A549 (cell line): ENCODE data around the gene KANK2. TPM values are rescaled to one million over a fixed set of nuclear protein-coding genes. Genes with fewer than 3 reads are reported as not detected.

Experiments used
- ATAC-seq, 2 experiments: fragments of 200-7000 bp in 1 of 2; fragments of >200 bp in 1 of 2; cut with Nextera tagmentation in 1 of 2; cut with Tn5 transposase in 1 of 2; 3 replicates each; pipeline versions ENCODE4 v1.8.0 to v1.9.1; 2018 to 2020; ENCODE audit warnings: mild to moderate bottlenecking in 1 of 2, moderate library complexity in 1 of 2
- CTCF ChIA-PET: fragments of 300-600 bp; sonication (Branson Sonifier 250); formaldehyde crosslinking; extraction: SDS; loops from one replicate; lab custom pipeline; 2021; ENCODE audit warnings: antibody characterized with exemption, inconsistent platforms; lab: Yijun Ruan, JAX
- POLR2A ChIA-PET: fragments of 350-600 bp; formaldehyde crosslinking; extraction: SDS; loops from one replicate; lab custom pipeline; 2021; ENCODE audit warnings: antibody characterized with exemption, inconsistent platforms; lab: Yijun Ruan, JAX
- DNase-seq, 2 experiments: peaks; one replicate each; pipeline versions ENCODE4 v3.0.0 to v3.0.0-alpha.2; 2011 to 2016; ENCODE audit warnings: low read depth in 1 of 2, low spot score in 1 of 2
- FAIRE-seq: peaks from 2 replicates; lab custom pipeline; 2011; peaks lifted over from hg19 to GRCh38; lab: Jason Lieb, UNC
- H3K27ac ChIP-seq, 2 experiments: fragments of >200 bp; sonication (Bioruptor Twin); formaldehyde crosslinking; 3 replicates each; pipeline ENCODE4 v1.5.1; 2016 to 2017
- H3K4me1 ChIP-seq: fragments of >200 bp; sonication (Bioruptor Twin); formaldehyde crosslinking; 3 replicates; pipeline ENCODE4 v1.6.1; 2016
- H3K4me2 ChIP-seq: fragments of >200 bp; sonication (Bioruptor Twin); formaldehyde crosslinking; 3 replicates; pipeline ENCODE4 v1.6.1; 2016
- H3K4me3 ChIP-seq: fragments of >200 bp; sonication (Bioruptor Twin); formaldehyde crosslinking; 3 replicates; pipeline ENCODE4 v1.5.1; 2016
- H3K9me3 ChIP-seq: fragments of >200 bp; sonication (Bioruptor Twin); formaldehyde crosslinking; 3 replicates; pipeline ENCODE4 v1.6.1; 2016
- ATOH8 ChIP-seq: fragments of 250-450 bp; sonication (Bioruptor Pico); IDR thresholded peaks from 2 replicates; pipeline ENCODE4 v1.5.0; 2020; ENCODE audit warnings: low read depth, mild to moderate bottlenecking, moderate library complexity
- BHLHE40 ChIP-seq: IDR thresholded peaks from 2 replicates; pipeline ENCODE4 v1.6.1; 2012; ENCODE audit warnings: low read depth, low read length, inconsistent platforms
- CBX2 ChIP-seq: fragments of 200-600 bp; sonication (generic); IDR thresholded peaks from 2 replicates; pipeline ENCODE4 v1.6.1; 2016; ENCODE audit warnings: low read depth, mild to moderate bottlenecking, borderline replicate concordance
- EHF ChIP-seq: fragments of 250-450 bp; sonication (Bioruptor Pico); IDR thresholded peaks from 2 replicates; pipeline ENCODE4 v1.5.0; 2020; ENCODE audit warnings: mild to moderate bottlenecking
- ELK1 ChIP-seq: fragments of 150-350 bp; IDR thresholded peaks from 2 replicates; pipeline ENCODE4 v1.6.1; 2014; ENCODE audit warnings: low read depth, mild to moderate bottlenecking, low read length
- FOSL2 ChIP-seq, 2 experiments: fragments of 450-650 bp in 1 of 2; fragments of >200 bp in 1 of 2; sonication (Bioruptor Twin) in 1 of 2; formaldehyde crosslinking; IDR thresholded peaks; 2 replicates each; pipeline versions ENCODE4 v1.5.0 to v1.6.1; 2016 to 2020; ENCODE audit warnings: mild to moderate bottlenecking in 1 of 2, moderate library complexity in 1 of 2
- FOXS1 ChIP-seq: fragments of 250-450 bp; sonication (Bioruptor Pico); IDR thresholded peaks from 2 replicates; pipeline ENCODE4 v1.5.0; 2020; ENCODE audit warnings: mild to moderate bottlenecking, moderate library complexity
- HOXB13 ChIP-seq: fragments of 250-450 bp; sonication (Bioruptor Pico); IDR thresholded peaks from 2 replicates; pipeline ENCODE4 v1.5.0; 2020; ENCODE audit warnings: low read depth, mild to moderate bottlenecking, moderate library complexity
- JUN ChIP-seq, 2 experiments: fragments of >200 bp; sonication (Bioruptor Twin); formaldehyde crosslinking; IDR thresholded peaks; 2 replicates in 1 of 2; 3 replicates in 1 of 2; pipeline ENCODE4 v1.6.1; 2016 to 2017
- JUNB ChIP-seq: fragments of >200 bp; sonication (Bioruptor Twin); formaldehyde crosslinking; IDR thresholded peaks from 2 replicates; pipeline ENCODE4 v1.6.1; 2016
- MAFK ChIP-seq: fragments of 450-650 bp; IDR thresholded peaks from 2 replicates; pipeline ENCODE4 v1.6.1; 2014; ENCODE audit not compliant: partially characterized antibody
- MAX ChIP-seq: IDR thresholded peaks from 2 replicates; pipeline ENCODE4 v1.6.1; 2012
- MYC ChIP-seq: IDR thresholded peaks from 2 replicates; pipeline ENCODE4 v1.6.1; 2012; ENCODE audit warnings: mild to moderate bottlenecking, inconsistent platforms, low read length, improper control_type of control experiment, borderline replicate concordance
- PHF8 ChIP-seq: fragments of 200-600 bp; sonication (generic); IDR thresholded peaks from 2 replicates; pipeline ENCODE4 v1.6.1; 2016; ENCODE audit warnings: low read depth, mild to moderate bottlenecking, antibody characterized with exemption, moderate library complexity, borderline replicate concordance
- POLR2AphosphoS2 ChIP-seq: conservative IDR thresholded peaks from 2 replicates; pipeline ENCODE4 v1.6.1; 2012; ENCODE audit warnings: low read length, improper control_type of control experiment, inconsistent platforms
- RNF2 ChIP-seq: fragments of 200-600 bp; sonication (generic); IDR thresholded peaks from 2 replicates; pipeline ENCODE4 v1.6.1; 2016; ENCODE audit warnings: low read depth, mild to moderate bottlenecking, antibody characterized with exemption, moderate library complexity, borderline replicate concordance
- USF2 ChIP-seq: fragments of 450-650 bp; IDR thresholded peaks from 2 replicates; pipeline ENCODE4 v1.6.1; 2014; ENCODE audit warnings: antibody characterized with exemption
- ZFP36 ChIP-seq: fragments of 450-650 bp; IDR thresholded peaks from 2 replicates; pipeline ENCODE4 v1.6.1; 2014; ENCODE audit warnings: borderline replicate concordance; ENCODE audit not compliant: partially characterized antibody
- ZSCAN20 ChIP-seq: fragments of 250-450 bp; sonication (Bioruptor Pico); IDR thresholded peaks from 2 replicates; pipeline ENCODE4 v1.8.0; 2022; ENCODE audit warnings: mild to moderate bottlenecking, moderate library complexity
- WGBS: methylation state at CpG from one replicate; pipeline ENCODE4 v1.1.6; 2017; ENCODE audit errors: missing lambda C conversion rate; 5-methylcytosine and 5-hydroxymethylcytosine counted together
- polyA plus RNA-seq, 4 experiments: library from polyadenylated mRNA; depleted of rRNA in 3 of 4; stranded (reverse); fragments of >200 nt; fragmentation: RNase III in 1 of 4; extraction: RNeasy Plus Mini Kit Qiagen cat#74134 plus additional on column Dnase treatment in 1 of 4; gene quantifications; 2 replicates in 3 of 4; 3 replicates in 1 of 4; pipeline ENCODE4 v1.2.3, GENCODE V29; 2011 to 2017

KANK2 gene
- polyA plus RNA-seq, 2 of the 4 experiments (the other 2 are of a cell fraction) = 20.5 to 68.0 TPM

- no peak for TF ChIP-seq ZSCAN20
- no peak for TF ChIP-seq HOXB13 (CRISPR knock-in tag)
- no peak for TF ChIP-seq MAX
These were observed 37.2 kb upstream of the KANK2 start (continued) for GRCh38 chr19:11234486-11235075.

GRCh38 chr19:11233073-11233472 is 35.7 kb upstream of the KANK2 start:
- CTCF ChIA-PET = interaction anchor here (3.4 kb wide), 1 partner anchor 10 kb away, joined by 12 read pairs; no protein-coding TSS in a partner anchor
- no peak overlapping the region for H3K4me3 ChIP-seq
- FAIRE-seq = no peak
- TF ChIP-seq PHF8 = no peak
- TF ChIP-seq JUNB = no peak
- no peak for TF ChIP-seq ELK1
- no peak for TF ChIP-seq RNF2
- H3K27ac ChIP-seq = no peak overlapping the region
- DNase-seq = no peak
- POLR2A ChIA-PET = no interaction called here
- no peaks in the 10 kb centered on the region for H3K4me1 ChIP-seq
- H3K9me3 ChIP-seq = no peaks in the 10 kb centered on the region
- no peak overlapping the region for H3K4me2 ChIP-seq
- no peak for ATAC-seq
- WGBS = 94% methylated on average over 15 of the region's 15 CpGs

GRCh38 chr19:11232555-11232954 is 35.2 kb upstream of the KANK2 start:
- DNase-seq (no peak), FAIRE-seq (no peak), ATAC-seq (no peak)
- ChIA-PET POLR2A (no interaction called here), CTCF (interaction anchor here (3.4 kb wide), 1 partner anchor 10 kb away, joined by 12 read pairs; no protein-coding TSS in a partner anchor)
- 95% methylated on average over 4 of the region's 4 CpGs for WGBS
- Histone ChIP-seq H3K4me3 (no peak overlapping the region), H3K27ac (no peak overlapping the region), H3K9me3 (no peaks in the 10 kb centered on the region), H3K4me1 (no peaks in the 10 kb centered on the region), H3K4me2 (no peak overlapping the region)
- TF ChIP-seq ATOH8 (CRISPR knock-in tag) (no peak), JUN (IDR thresholded peaks at IDR 0.05) (no peak), POLR2AphosphoS2 (no peak), USF2 (no peak), FOXS1 (no peak), CBX2 (no peak), BHLHE40 (no peak), MYC (no peak), EHF (CRISPR knock-in tag) (no peak), MAFK (no peak), ZFP36 (no peak), FOSL2 (IDR thresholded peaks at IDR 0.05) (no peak), FOSL2 (CRISPR knock-in tag; IDR thresholded peaks at IDR 0.05) (no peak), HOXB13 (CRISPR knock-in tag) (no peak)
